Suprapubic skin (tissue), 4 donors: ENCODE data around the gene PLXNA2. TPM values are rescaled to one million over a fixed set of nuclear protein-coding genes. Genes with fewer than 3 reads are reported as not detected.

ENCODE experiments used
- DNase-seq, 2 donors: peaks; one replicate each; pipeline ENCODE4 v3.0.0-alpha.2; 2019; ENCODE audit warnings: low spot score in 2 of 2
- H3K27ac ChIP-seq: fragments of 200-600 bp; sonication (generic); one replicate; pipeline ENCODE4 v1.5.1; 2019
- H3K27me3 ChIP-seq: fragments of 200-600 bp; sonication (generic); one replicate; pipeline ENCODE4 v1.5.1; 2019
- H3K36me3 ChIP-seq: fragments of 200-600 bp; sonication (generic); one replicate; pipeline ENCODE4 v1.5.1; 2019
- H3K4me1 ChIP-seq: fragments of 200-600 bp; sonication (generic); one replicate; pipeline ENCODE4 v1.5.1; 2019
- H3K4me3 ChIP-seq: fragments of 200-600 bp; sonication (generic); one replicate; pipeline ENCODE4 v1.5.1; 2019; ENCODE audit warnings: mild to moderate bottlenecking
- H3K9me3 ChIP-seq: fragments of 200-600 bp; sonication (generic); one replicate; pipeline ENCODE4 v1.5.1; 2019
- CTCF ChIP-seq, 2 donors: fragments of 200-600 bp in 1 of 2; fragments of 450-650 bp in 1 of 2; sonication (generic) in 1 of 2; IDR thresholded peaks; one replicate each; pipeline ENCODE4 v1.5.1; 2016 to 2019; ENCODE audit warnings: antibody characterized with exemption in 2 of 2, mild to moderate bottlenecking in 1 of 2, moderate library complexity in 1 of 2
- EP300 ChIP-seq: sonication (generic); formaldehyde crosslinking; IDR thresholded peaks from one replicate; pipeline ENCODE4 v1.6.1; 2017; ENCODE audit warnings: antibody characterized with exemption
- POLR2A ChIP-seq, 2 donors: fragments of 450-650 bp; IDR thresholded peaks; one replicate each; pipeline ENCODE4 v1.6.1; 2017; ENCODE audit warnings: antibody characterized with exemption in 2 of 2, mild to moderate bottlenecking in 2 of 2, moderate library complexity in 2 of 2
- POLR2AphosphoS5 ChIP-seq, 3 donors: sonication (generic); formaldehyde crosslinking; IDR thresholded peaks; one replicate each; pipeline ENCODE4 v1.6.1; 2017; ENCODE audit warnings: antibody characterized with exemption in 3 of 3
- WGBS: methylation state at CpG from one replicate; pipeline ENCODE4 v1.1.5; 2018; 5-methylcytosine and 5-hydroxymethylcytosine counted together
- total RNA-seq, 4 donors: library from RNA; depleted of rRNA; stranded (reverse); fragments of >200 nt; gene quantifications; one replicate each; pipeline ENCODE4 v1.1.0, GENCODE V29; 2016

Gene PLXNA2
- total RNA-seq, 4 donors from 2014 or later, result 35.3 to 53.9 (median 45.7) TPM

GRCh38 chr1:208251015-208251414 lies 6.8 kb upstream of the PLXNA2 start:
- no peak overlapping the region for H3K27ac ChIP-seq

GRCh38 chr1:208250613-208251012 lies 6.4 kb upstream of the PLXNA2 start:
- Histone ChIP-seq H3K4me1 (peaks cover 3% of the 10 kb centered on the region), H3K9me3 (no peaks in the 10 kb centered on the region), H3K4me3 (no peak overlapping the region), H3K27ac (no peak overlapping the region), H3K27me3 (no peaks in the 10 kb centered on the region), H3K36me3 (no peaks in the 10 kb centered on the region)
- TF ChIP-seq CTCF (IDR thresholded peaks at IDR 0.05), result no peak
- TF ChIP-seq POLR2A (IDR thresholded peaks at IDR 0.05), result no peak
- no peak for TF ChIP-seq POLR2AphosphoS5 (IDR thresholded peaks at IDR 0.05)
- no peak for TF ChIP-seq EP300
- WGBS, result 66% methylated on average over 6 of the region's 6 CpGs
- DNase-seq, result no peak

More at GRCh38 chr1:208251015-208251414, 6.8 kb upstream of the PLXNA2 start:
- no peak for DNase-seq
- Histone ChIP-seq H3K36me3 (no peaks in the 10 kb centered on the region), H3K4me3 (no peak overlapping the region), H3K9me3 (no peaks in the 10 kb centered on the region), H3K27me3 (no peaks in the 10 kb centered on the region), H3K4me1 (peaks cover 3% of the 10 kb centered on the region)
- WGBS, result 69% methylated on average over 5 of the region's 5 CpGs
- TF ChIP-seq EP300, result no peak
- TF ChIP-seq POLR2AphosphoS5 (IDR thresholded peaks at IDR 0.05), result no peak
- TF ChIP-seq POLR2A (IDR thresholded peaks at IDR 0.05), result no peak
- TF ChIP-seq CTCF (IDR thresholded peaks at IDR 0.05), result no peak

GRCh38 chr1:208248991-208249696 lies 5.0 kb upstream of the PLXNA2 start:
- TF ChIP-seq CTCF (IDR thresholded peaks at IDR 0.05), result no peak
- TF ChIP-seq POLR2AphosphoS5 (IDR thresholded peaks at IDR 0.05), result no peak
- TF ChIP-seq POLR2A (IDR thresholded peaks at IDR 0.05), result no peak
- no peak for TF ChIP-seq EP300
- no peak overlapping the region for H3K27ac ChIP-seq
- DNase-seq, result no peak
- H3K9me3 ChIP-seq, result no peaks in the 10 kb centered on the region
- no peaks in the 10 kb centered on the region for H3K27me3 ChIP-seq
- 72% methylated on average over 5 of the region's 5 CpGs for WGBS
- H3K4me3 ChIP-seq, result no peak overlapping the region
- H3K36me3 ChIP-seq, result no peaks in the 10 kb centered on the region
- peaks cover 16% of the 10 kb centered on the region for H3K4me1 ChIP-seq

GRCh38 chr1:208248307-208248801 lies 4.2 kb upstream of the PLXNA2 start:
- 71% methylated on average over 7 of the region's 7 CpGs for WGBS
- no peak overlapping the region for H3K27ac ChIP-seq
- H3K27me3 ChIP-seq, result no peaks in the 10 kb centered on the region
- H3K36me3 ChIP-seq, result no peaks in the 10 kb centered on the region
- H3K4me1 ChIP-seq, result peaks cover 16% of the 10 kb centered on the region
- no peak for DNase-seq
- TF ChIP-seq EP300 (no peak), POLR2A (IDR thresholded peaks at IDR 0.05) (no peak), CTCF (IDR thresholded peaks at IDR 0.05) (no peak), POLR2AphosphoS5 (IDR thresholded peaks at IDR 0.05) (no peak)
- no peaks in the 10 kb centered on the region for H3K9me3 ChIP-seq
- H3K4me3 ChIP-seq, result no peak overlapping the region

GRCh38 chr1:208247696-208248095 lies 3.5 kb upstream of the PLXNA2 start:
- no peak for TF ChIP-seq EP300
- TF ChIP-seq POLR2AphosphoS5 (IDR thresholded peaks at IDR 0.05), result no peak
- TF ChIP-seq CTCF (IDR thresholded peaks at IDR 0.05), result no peak
- no peak for TF ChIP-seq POLR2A (IDR thresholded peaks at IDR 0.05)

More at GRCh38 chr1:208247696-208248095, 3.5 kb upstream of the PLXNA2 start:
- Histone ChIP-seq H3K27ac (no peak overlapping the region), H3K9me3 (no peaks in the 10 kb centered on the region), H3K27me3 (no peaks in the 10 kb centered on the region), H3K4me1 (peaks cover 22% of the 10 kb centered on the region), H3K36me3 (no peaks in the 10 kb centered on the region), H3K4me3 (no peak overlapping the region)
- DNase-seq, result peak in 1 of 2 donors; percentile 67
- 90% methylated on average over 4 of the region's 5 CpGs for WGBS
